PC-9 (cell line): ENCODE results near the gene DKC1. TPM values are rescaled to one million over a fixed set of nuclear protein-coding genes. Genes with fewer than 3 reads are reported as not detected.

Experiments
- BruUV-seq: library from RNA; stranded (reverse); fragments of 400-500 nt; replicated peaks from 2 replicates; lab custom pipeline; 2021; lab: Mats Ljungman, UMichigan
- CTCF ChIA-PET: fragments of 300-600 bp; sonication (Branson Sonifier 250); formaldehyde crosslinking; loops from one replicate; lab custom pipeline; 2022; ENCODE audit warnings: antibody characterized with exemption; lab: Charles Lee
- POLR2A ChIA-PET: fragments of 300-600 bp; sonication (Branson Sonifier 250); formaldehyde crosslinking; loops from one replicate; lab custom pipeline; 2022; ENCODE audit warnings: antibody characterized with exemption; ENCODE audit not compliant: unreplicated experiment; lab: Charles Lee
- DNase-seq, 2 experiments: peaks; one replicate each; pipeline versions ENCODE4 v3.0.0 to v3.0.0-alpha.2; 2015 to 2022; ENCODE audit warnings: mixed read lengths in 1 of 2
- H2AFZ ChIP-seq: fragments of 200-600 bp; sonication (generic); 2 replicates; pipeline ENCODE4 v1.8.1; 2017; ENCODE audit warnings: antibody characterized with exemption
- H3F3A ChIP-seq: fragments of 200-600 bp; sonication (generic); 2 replicates; pipeline ENCODE4 v1.8.1; 2017; ENCODE audit warnings: antibody characterized with exemption, mild to moderate bottlenecking, low read depth; ENCODE audit not compliant: insufficient read depth
- H3K27ac ChIP-seq: fragments of 200-600 bp; sonication (generic); 2 replicates; pipeline ENCODE4 v1.6.1; 2016; ENCODE audit warnings: mixed run types
- H3K27me3 ChIP-seq: fragments of 200-600 bp; sonication (generic); 2 replicates; pipeline ENCODE4 v1.6.1; 2016; ENCODE audit warnings: low read depth, mixed run types; ENCODE audit not compliant: insufficient read depth
- H3K36me3 ChIP-seq: fragments of 200-600 bp; sonication (generic); 2 replicates; pipeline ENCODE4 v1.6.1; 2016; ENCODE audit warnings: low read depth, mixed run types
- H3K4me1 ChIP-seq: fragments of 200-600 bp; sonication (generic); replicated peaks from 2 replicates; pipeline ENCODE4 v1.6.1; 2016; ENCODE audit warnings: mixed run types; ENCODE audit not compliant: insufficient read depth
- H3K4me2 ChIP-seq: fragments of 200-600 bp; sonication (generic); 2 replicates; pipeline ENCODE4 v1.6.1; 2017; ENCODE audit warnings: mixed run types
- H3K4me3 ChIP-seq: fragments of 200-600 bp; sonication (generic); 2 replicates; pipeline ENCODE4 v1.6.1; 2016; ENCODE audit warnings: mixed run types
- H3K79me2 ChIP-seq: fragments of 200-600 bp; sonication (generic); 2 replicates; pipeline ENCODE4 v1.6.1; 2017; ENCODE audit warnings: low read depth, mixed run types
- H3K9me2 ChIP-seq: fragments of 200-600 bp; sonication (generic); 2 replicates; pipeline ENCODE4 v1.8.1; 2017; ENCODE audit warnings: mild to moderate bottlenecking; ENCODE audit not compliant: insufficient read depth
- H3K9me3 ChIP-seq: fragments of 200-600 bp; sonication (generic); 2 replicates; pipeline ENCODE4 v1.8.1; 2016; ENCODE audit warnings: low read depth; ENCODE audit not compliant: insufficient read depth
- H4K20me1 ChIP-seq: fragments of 200-600 bp; sonication (generic); 2 replicates; pipeline ENCODE4 v1.8.1; 2017; ENCODE audit not compliant: insufficient read depth
- CTCF ChIP-seq: fragments of 200-600 bp; sonication (generic); conservative IDR thresholded peaks from 2 replicates; pipeline ENCODE4 v1.6.1; 2017; ENCODE audit warnings: mixed run types, antibody characterized with exemption, mild to moderate bottlenecking, moderate library complexity
- EZH2 ChIP-seq: fragments of 200-600 bp; sonication (generic); IDR thresholded peaks from 2 replicates; pipeline ENCODE4 v1.8.0; 2017; ENCODE audit warnings: antibody characterized with exemption, low read depth
- intact Hi-C: fragments of 100-400 bp; cut with micrococcal nuclease; formaldehyde crosslinking; loops from one replicate; pipeline ENCODE4 v1.10.0; 2022; ENCODE audit not compliant: unreplicated experiment
- total RNA-seq: library from RNA; stranded (reverse); gene quantifications from 2 replicates; pipeline ENCODE4 v1.2.3, GENCODE V29; 2021

Gene DKC1
- total RNA-seq, 1 experiment from 2014 or later, result 101 TPM

GRCh38 chrX:154738011-154738738 is 24.5 kb upstream of the DKC1 start:
- Histone ChIP-seq H3K9me3 (no peaks in the 10 kb centered on the region), H4K20me1 (no peaks in the 10 kb centered on the region), H3K27me3 (no peaks in the 10 kb centered on the region), H3K9me2 (no peaks in the 10 kb centered on the region), H3F3A (peaks cover under 1% of the 10 kb centered on the region; the same call in 1 of the 2 replicates), H2AFZ (no peak overlapping the region), H3K4me2 (no peak overlapping the region; the same call in 1 of the 2 replicates), H3K4me3 (no peak overlapping the region), H3K27ac (no peak overlapping the region), H3K79me2 (no peaks in the 10 kb centered on the region), H3K4me1 (peaks cover 3% of the 10 kb centered on the region), H3K36me3 (no peaks in the 10 kb centered on the region)
- no TSS peak for BruUV-seq
- POLR2A ChIA-PET, result interaction anchor here (0.7 kb wide), 1 partner anchor 16 kb away, joined by 4 read pairs; no protein-coding TSS in a partner anchor
- CTCF ChIA-PET, result interaction anchor here (0.6 to 1.1 kb wide), 3 partner anchors 11 to 811 kb away, joined by 3 read pairs; no protein-coding TSS in a partner anchor
- no peak for TF ChIP-seq CTCF
- no peak for TF ChIP-seq EZH2
- no peak for DNase-seq
- intact Hi-C loops, result no loop called here

GRCh38 chrX:154739952-154740465 is 22.7 kb upstream of the DKC1 start:
- TF ChIP-seq CTCF (no peak), EZH2 (no peak)
- Histone ChIP-seq H4K20me1 (no peaks in the 10 kb centered on the region), H3K79me2 (no peaks in the 10 kb centered on the region), H3K9me2 (no peaks in the 10 kb centered on the region), H3K9me3 (no peaks in the 10 kb centered on the region), H3K4me1 (no peaks in the 10 kb centered on the region), H3K4me3 (no peak overlapping the region), H3F3A (no peaks in the 10 kb centered on the region), H3K27me3 (no peaks in the 10 kb centered on the region), H3K27ac (no peak overlapping the region), H2AFZ (no peak overlapping the region), H3K36me3 (no peaks in the 10 kb centered on the region), H3K4me2 (no peak overlapping the region)
- intact Hi-C loops, result no loop called here
- no TSS peak for BruUV-seq
- DNase-seq, result no peak
- POLR2A ChIA-PET, result interaction anchor here (0.6 kb wide), 1 partner anchor 15 kb away, joined by 7 read pairs; no protein-coding TSS in a partner anchor
- CTCF ChIA-PET, result no interaction called here

- Histone ChIP-seq H2AFZ (no peak overlapping the region), H3K4me1 (no peaks in the 10 kb centered on the region), H3K4me3 (no peak overlapping the region), H3F3A (no peaks in the 10 kb centered on the region), H3K36me3 (no peaks in the 10 kb centered on the region), H3K9me2 (no peaks in the 10 kb centered on the region), H3K27me3 (no peaks in the 10 kb centered on the region), H3K27ac (no peak overlapping the region), H3K9me3 (no peaks in the 10 kb centered on the region), H3K4me2 (no peak overlapping the region), H4K20me1 (no peaks in the 10 kb centered on the region), H3K79me2 (no peaks in the 10 kb centered on the region)
- ChIA-PET CTCF (interaction anchor here (0.6 kb wide), 1 partner anchor 284 kb away, joined by 3 read pairs; the partner anchor contains the start of gene FUNDC2), POLR2A (no interaction called here)
- no TSS peak for BruUV-seq
- DNase-seq, result no peak
- intact Hi-C loops, result no loop called here
- no peak for TF ChIP-seq CTCF
- TF ChIP-seq EZH2, result no peak
Observed at GRCh38 chrX:154742613-154743012, 20.1 kb upstream of the DKC1 start.
